OCI-LY3 (cell line): ENCODE measurements around the gene SYTL1.

ENCODE experiments used
- EZH2phosphoT487 ChIP-seq: fragments of 200-600 bp; shearing (Covaris generic); IDR thresholded peaks from 2 replicates; pipeline ENCODE4 v1.6.1; 2018; ENCODE audit warnings: antibody characterized with exemption, mixed run types, low read depth
- TF ChIP-seq, protein P1 (sequence below): fragments of 200-600, 300-600 bp; sonication (generic); IDR thresholded peaks from 2 replicates; pipeline ENCODE4 v1.5.1; 2014; ENCODE audit warnings: antibody characterized with exemption, low read length, low read depth

GRCh38 chr1:27348861-27349783 lies 7.3 kb downstream of the SYTL1 start:
- TF ChIP-seq, protein P1, sequence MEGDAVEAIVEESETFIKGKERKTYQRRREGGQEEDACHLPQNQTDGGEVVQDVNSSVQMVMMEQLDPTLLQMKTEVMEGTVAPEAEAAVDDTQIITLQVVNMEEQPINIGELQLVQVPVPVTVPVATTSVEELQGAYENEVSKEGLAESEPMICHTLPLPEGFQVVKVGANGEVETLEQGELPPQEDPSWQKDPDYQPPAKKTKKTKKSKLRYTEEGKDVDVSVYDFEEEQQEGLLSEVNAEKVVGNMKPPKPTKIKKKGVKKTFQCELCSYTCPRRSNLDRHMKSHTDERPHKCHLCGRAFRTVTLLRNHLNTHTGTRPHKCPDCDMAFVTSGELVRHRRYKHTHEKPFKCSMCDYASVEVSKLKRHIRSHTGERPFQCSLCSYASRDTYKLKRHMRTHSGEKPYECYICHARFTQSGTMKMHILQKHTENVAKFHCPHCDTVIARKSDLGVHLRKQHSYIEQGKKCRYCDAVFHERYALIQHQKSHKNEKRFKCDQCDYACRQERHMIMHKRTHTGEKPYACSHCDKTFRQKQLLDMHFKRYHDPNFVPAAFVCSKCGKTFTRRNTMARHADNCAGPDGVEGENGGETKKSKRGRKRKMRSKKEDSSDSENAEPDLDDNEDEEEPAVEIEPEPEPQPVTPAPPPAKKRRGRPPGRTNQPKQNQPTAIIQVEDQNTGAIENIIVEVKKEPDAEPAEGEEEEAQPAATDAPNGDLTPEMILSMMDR = no peak
- TF ChIP-seq EZH2phosphoT487 = no peak
